Measurements from ENCODE around the gene SSR3.

Gene SSR3

GRCh38 chr3:156491192-156491591 is 63.7 kb downstream of the SSR3 start:
- TF ChIP-seq ZFX (IDR thresholded peaks at IDR 0.05; ENCODE audit: borderline replicate concordance) = no peak
- TF ChIP-seq, protein P1, sequence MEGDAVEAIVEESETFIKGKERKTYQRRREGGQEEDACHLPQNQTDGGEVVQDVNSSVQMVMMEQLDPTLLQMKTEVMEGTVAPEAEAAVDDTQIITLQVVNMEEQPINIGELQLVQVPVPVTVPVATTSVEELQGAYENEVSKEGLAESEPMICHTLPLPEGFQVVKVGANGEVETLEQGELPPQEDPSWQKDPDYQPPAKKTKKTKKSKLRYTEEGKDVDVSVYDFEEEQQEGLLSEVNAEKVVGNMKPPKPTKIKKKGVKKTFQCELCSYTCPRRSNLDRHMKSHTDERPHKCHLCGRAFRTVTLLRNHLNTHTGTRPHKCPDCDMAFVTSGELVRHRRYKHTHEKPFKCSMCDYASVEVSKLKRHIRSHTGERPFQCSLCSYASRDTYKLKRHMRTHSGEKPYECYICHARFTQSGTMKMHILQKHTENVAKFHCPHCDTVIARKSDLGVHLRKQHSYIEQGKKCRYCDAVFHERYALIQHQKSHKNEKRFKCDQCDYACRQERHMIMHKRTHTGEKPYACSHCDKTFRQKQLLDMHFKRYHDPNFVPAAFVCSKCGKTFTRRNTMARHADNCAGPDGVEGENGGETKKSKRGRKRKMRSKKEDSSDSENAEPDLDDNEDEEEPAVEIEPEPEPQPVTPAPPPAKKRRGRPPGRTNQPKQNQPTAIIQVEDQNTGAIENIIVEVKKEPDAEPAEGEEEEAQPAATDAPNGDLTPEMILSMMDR (IDR thresholded peaks at IDR 0.05) = no peak
- no peak overlapping the region for H3K27ac ChIP-seq
